Measurements from ENCODE around the gene WDR70.
"Not testable (repeated sequence)": the region's sequence is repeated elsewhere in the genome, so short reads cannot be mapped to it uniquely, and the experiment has no call there.

The WDR70 gene

GRCh38 chr5:37454402-37455055, 75.4 kb downstream of the WDR70 start:
- DNase-seq = not testable (repeated sequence)

- DNase-seq = not testable (repeated sequence)
Observed at GRCh38 chr5:37463191-37464051, 84.3 kb downstream of the WDR70 start.

GRCh38 chr5:37464581-37464980, 85.5 kb downstream of the WDR70 start:
- not testable (repeated sequence) for DNase-seq

- DNase-seq = not testable (repeated sequence)
Observed at GRCh38 chr5:37469383-37469782, 90.3 kb downstream of the WDR70 start.

- DNase-seq = no peak
Observed at GRCh38 chr5:37471666-37472197, 92.6 kb downstream of the WDR70 start.

GRCh38 chr5:37477426-37477825, 98.3 kb downstream of the WDR70 start:
- DNase-seq = no peak

- DNase-seq = no peak
Observed at GRCh38 chr5:37478121-37478894, 99.2 kb downstream of the WDR70 start.

GRCh38 chr5:37481395-37481794, 102.3 kb downstream of the WDR70 start:
- not testable (repeated sequence) for DNase-seq

- DNase-seq = no peak
Observed at GRCh38 chr5:37490120-37490810, 111.1 kb downstream of the WDR70 start.

- no peak for DNase-seq
Observed at GRCh38 chr5:37490931-37491330, 111.8 kb downstream of the WDR70 start.

- DNase-seq = no peak
Observed at GRCh38 chr5:37492778-37493555, 113.8 kb downstream of the WDR70 start.

- no peak for DNase-seq
Observed at GRCh38 chr5:37494756-37495155, 115.6 kb downstream of the WDR70 start.

- no peak for DNase-seq
Observed at GRCh38 chr5:37495210-37495609, 116.1 kb downstream of the WDR70 start.

GRCh38 chr5:37495668-37496347, 116.7 kb downstream of the WDR70 start:
- DNase-seq = no peak

- DNase-seq = no peak
Observed at GRCh38 chr5:37496902-37497445, 117.9 kb downstream of the WDR70 start.

- no peak for DNase-seq
Observed at GRCh38 chr5:37501152-37501551, 122.0 kb downstream of the WDR70 start.

- DNase-seq = no peak
Observed at GRCh38 chr5:37506241-37506640, 127.1 kb downstream of the WDR70 start.

- no peak for DNase-seq
Observed at GRCh38 chr5:37506722-37507121, 127.6 kb downstream of the WDR70 start.

GRCh38 chr5:37511646-37512045, 132.5 kb downstream of the WDR70 start:
- DNase-seq = no peak

- DNase-seq = no peak
Observed at GRCh38 chr5:37514946-37515345, 135.8 kb downstream of the WDR70 start.

GRCh38 chr5:37517686-37518085, 138.6 kb downstream of the WDR70 start:
- DNase-seq = no peak

Data from activated CD4-positive, CD25-positive, alpha-beta regulatory T cell (primary cell).